DMS 273 treated with DMSO at 0.1 percent for 48 hours (cell line): ENCODE measurements around the gene ARL17B.
A peak's percentile ranks its signal among the peaks of the same experiment; 100 is the strongest.
"Not testable (repeated sequence)": the region's sequence is repeated elsewhere in the genome, so short reads cannot be mapped to it uniquely, and the experiment has no call there.

Source experiments
- DNase-seq: peaks from one replicate; lab custom pipeline; 2025; lab: John Stamatoyannopoulos, UW

Gene ARL17B

DNA sequence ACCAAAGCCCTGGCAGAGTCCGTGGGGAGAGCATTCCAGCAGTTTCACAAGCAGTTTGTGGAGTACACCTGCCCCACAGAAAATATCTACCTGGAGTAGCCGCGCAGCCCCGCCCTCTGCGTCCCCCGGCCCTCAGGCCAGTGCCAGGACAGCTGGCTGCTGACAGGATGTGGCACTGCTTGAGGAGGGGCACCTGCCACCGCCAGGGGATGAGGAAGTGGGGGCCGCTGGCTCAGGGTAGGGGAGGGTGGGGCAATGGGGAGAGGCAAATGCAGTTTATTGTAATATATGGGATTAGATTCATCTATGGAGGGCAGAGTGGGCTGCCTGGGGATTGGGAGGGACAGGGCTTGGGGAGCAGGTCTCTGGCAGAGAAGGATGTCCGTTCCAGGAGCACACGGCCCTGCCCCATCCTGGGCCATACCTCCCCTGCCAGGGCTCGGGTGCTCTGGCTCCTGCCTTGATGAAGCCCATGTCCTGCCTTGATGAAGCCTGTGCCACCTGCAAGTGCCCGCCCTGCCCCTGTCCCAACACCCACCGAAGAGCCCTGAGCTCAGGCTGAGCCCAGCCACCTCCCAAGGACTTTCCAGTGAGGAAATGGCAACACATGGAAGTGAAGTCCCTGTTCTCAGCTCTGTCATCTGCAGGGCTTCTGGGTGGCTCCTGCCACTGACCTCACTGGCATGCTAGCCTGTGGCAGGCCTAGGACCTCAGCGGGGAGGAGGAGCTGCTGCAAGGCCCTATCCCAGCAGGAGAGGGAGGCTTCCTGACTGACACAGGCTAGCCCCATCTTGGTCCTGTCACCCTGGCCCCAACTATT, 116.4 kb downstream of the ARL17B start:
- not testable (repeated sequence) for DNase-seq

DNA sequence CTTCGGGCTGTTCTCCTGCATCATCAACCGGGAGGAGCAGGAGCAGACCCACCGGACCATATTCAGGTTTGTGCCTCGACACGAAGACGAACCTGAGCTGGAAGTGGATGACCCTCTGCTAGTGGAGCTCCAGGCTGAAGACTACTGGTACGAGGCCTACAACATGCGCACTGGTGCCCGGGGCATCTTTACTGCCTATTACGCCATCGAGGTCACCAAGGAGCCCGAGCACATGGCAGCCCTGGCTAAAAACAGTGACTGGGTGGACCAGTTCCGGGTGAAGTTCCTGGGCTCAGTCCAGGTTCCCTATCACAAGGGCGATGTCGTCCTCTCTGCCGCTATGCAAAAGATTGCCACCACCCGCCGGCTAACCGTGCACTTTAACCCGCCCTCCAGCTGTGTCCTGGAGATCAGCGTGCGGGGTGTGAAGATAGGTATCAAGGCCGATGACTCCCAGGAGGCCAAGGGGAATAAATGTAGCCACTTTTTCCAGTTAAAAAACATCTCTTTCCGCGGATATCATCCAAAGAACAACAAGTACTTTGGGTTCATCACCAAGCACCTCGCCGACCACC, 117.1 kb downstream of the ARL17B start:
- not testable (repeated sequence) for DNase-seq

GRCh38 chr17:46243928-46244327, 117.6 kb downstream of the ARL17B start:
- DNase-seq = not testable (repeated sequence)

- not testable (repeated sequence) for DNase-seq
Observed at GRCh38 chr17:46243505-46243904, 118.1 kb downstream of the ARL17B start.

DNA sequence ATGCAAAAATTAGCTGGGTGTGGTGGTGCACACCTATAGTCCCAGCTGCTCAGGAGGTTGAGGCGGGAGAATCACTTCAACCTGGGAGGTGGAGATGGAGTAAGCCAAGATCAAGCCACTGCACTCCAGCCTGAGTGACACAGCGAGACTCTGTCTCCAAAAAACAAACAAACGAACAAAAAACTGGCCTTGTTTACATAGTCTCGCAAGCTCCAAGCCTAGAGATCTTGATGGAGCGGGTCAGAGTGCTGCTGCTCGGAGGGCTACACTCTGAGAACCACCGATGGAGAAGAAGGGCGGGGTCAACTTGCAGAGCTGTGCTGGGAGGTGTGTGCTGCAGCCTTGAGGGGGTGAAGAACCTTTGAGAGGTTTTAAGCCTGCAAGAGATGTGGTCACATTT, 130.2 kb downstream of the ARL17B start:
- DNase-seq = not testable (repeated sequence)

- peak; percentile 95 for DNase-seq
Observed at GRCh38 chr17:46225274-46225794, 136.2 kb downstream of the ARL17B start.

DNA sequence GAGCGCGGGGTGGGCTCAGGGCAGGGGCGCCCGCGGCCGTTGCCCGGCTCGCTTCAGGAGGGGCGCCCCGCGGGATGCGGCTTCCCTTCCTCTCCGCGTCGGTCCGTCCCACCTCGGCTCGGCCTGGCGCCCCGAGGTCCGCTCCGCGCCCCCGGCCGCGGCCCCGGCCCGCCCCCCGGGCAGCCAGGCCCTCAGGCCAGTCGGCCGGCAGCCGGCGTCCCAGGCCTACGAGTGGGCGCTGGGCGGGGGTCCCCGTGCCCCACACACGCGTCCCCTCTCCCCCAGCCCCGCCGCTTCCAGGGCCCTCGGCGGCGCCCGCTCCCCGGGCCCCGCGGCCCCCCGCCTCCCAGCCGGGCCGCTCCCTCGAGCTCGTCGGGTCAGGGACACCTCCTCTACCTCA, 136.7 kb downstream of the ARL17B start:
- not testable (repeated sequence) for DNase-seq
